Cerebellar cortex (tissue), 1 donor: ENCODE data around the gene PLCG2.
"Not testable (repeated sequence)": the region's sequence is repeated elsewhere in the genome, so short reads cannot be mapped to it uniquely, and the experiment has no call there.

Source experiments
- DNase-seq: peaks from one replicate; pipeline ENCODE4 v3.0.0-alpha.2; 2015; ENCODE audit warnings: low spot score

Gene PLCG2

DNA sequence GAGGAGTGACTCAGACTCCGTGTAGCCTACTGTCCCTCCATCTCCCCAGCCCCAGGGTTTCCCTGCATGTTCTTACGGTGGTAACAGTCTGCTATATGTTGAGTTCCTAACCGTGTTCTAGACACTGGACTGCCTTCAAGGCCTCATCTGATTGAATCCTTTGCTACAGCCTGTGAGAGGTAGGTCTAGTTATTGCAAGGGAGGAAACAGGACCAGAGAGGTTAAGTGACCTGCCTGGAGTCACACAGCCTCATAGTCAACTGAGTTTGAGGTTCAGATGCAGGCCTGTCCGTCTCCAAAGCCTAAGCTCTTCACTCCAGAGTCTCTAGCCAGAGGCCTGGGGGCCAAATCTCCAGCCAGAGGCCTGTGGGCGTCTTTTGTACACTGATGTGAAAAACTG is 134.1 kb downstream of the PLCG2 start:
- DNase-seq = no peak

DNA sequence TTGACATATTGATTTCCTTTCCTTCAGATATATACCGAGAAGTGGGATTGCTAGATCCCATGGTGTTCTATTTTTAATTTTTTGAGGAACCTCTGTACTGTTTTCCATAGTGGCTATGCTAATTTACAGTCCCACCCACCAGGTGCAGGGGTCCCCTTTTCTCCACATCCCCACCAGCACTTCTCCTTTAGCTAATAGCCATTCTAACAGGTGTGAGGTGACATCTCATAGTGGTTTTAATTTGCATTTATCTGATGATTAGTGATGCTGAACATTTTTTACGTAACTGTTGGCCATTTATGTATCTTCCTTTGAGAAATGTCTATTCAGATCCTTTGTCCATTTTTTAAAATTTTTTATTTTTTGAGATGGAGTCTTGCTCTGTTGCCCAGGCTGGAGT is 138.3 kb downstream of the PLCG2 start:
- no peak for DNase-seq

DNA sequence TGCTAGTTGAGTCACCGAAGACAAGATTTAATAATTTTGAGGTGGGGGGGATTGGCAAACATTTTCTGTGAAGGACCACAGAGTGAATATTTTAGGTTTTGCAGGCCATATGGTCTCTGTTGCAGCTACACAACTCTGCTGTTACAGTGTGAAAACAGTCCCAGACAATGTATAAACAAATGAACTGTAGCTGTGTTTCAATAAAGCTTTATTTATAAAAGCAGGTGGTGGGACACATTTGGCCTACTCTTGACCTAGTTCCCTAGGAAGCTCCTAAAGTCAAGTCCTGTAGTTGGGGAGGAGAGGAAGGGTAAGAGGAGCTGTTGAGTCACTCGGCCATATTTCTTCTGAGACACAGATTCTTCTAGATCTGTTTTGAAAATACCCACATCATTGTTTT is 139.8 kb downstream of the PLCG2 start:
- no peak for DNase-seq

DNA sequence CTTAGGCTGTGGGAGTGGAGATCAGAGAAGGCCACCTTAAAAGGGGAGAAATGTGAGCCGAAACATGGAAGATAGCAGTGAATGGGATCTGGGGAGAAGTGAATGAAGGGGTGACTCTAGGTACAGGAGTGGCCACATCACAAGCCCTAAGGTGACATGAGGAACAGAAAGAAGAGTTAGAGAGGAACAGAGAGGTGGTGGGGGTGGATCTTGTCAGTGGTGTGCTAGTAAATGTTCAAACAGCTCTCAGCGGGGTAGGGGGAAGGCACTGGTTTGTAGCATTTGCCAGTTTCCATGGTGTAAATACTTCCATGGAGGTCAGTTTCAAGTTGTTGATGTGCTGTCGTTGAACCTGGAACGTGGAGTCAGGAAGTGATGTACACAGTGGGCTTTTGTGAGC is 141.4 kb downstream of the PLCG2 start:
- DNase-seq = no peak

DNA sequence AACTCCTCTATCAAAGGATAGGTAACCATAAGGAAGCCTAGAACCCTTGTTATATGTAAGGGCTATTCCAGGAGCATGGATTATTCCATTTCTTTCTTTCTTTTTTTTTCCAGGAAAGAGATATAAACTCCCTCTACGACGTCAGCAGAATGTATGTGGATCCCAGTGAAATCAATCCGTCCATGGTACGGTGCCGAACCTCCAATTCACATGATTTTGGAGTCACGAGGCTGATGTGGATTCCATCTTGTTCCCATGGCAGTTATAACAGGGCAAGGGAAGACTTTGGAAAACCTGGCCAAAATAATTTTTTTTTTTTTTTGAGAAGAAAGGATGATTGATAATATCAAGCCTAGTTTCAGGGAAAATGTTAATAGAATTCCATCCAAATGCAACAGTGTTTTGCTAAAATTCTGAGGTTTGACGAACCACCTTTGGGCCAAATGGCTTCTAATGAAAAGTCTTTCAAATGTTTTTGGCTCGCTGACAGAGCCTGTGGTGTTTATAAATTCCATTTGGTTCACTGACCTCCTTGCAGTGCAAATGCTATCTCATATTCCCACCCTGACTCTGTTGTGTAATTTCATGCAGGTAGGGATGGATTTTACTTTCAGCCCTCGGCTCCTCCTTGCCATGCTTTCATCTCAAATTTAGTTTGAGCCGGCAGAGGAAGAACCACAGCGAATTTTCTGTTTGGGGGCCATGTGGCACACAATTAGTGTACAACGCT is 142.2 kb downstream of the PLCG2 start:
- DNase-seq = no peak

GRCh38 chr16:81921843-81922584 is 142.9 kb downstream of the PLCG2 start:
- no peak for DNase-seq

DNA sequence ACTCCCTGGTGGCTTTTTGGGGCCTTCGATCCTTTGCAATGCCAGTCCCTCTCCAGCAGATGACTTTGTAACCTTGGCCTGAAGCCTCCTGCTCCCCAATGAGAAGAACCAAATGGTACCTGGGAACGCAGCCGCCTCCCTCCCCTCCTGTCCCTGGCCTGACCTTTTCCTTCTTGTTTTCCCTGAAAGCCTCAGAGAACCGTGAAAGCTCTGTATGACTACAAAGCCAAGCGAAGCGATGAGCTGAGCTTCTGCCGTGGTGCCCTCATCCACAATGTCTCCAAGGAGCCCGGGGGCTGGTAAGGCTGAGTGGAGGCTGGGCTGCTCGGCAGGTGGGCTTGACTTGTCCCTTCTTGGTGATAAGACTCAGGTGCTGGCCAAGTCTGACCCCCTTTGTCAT is 144.2 kb downstream of the PLCG2 start:
- DNase-seq = no peak

- DNase-seq = no peak
Observed at GRCh38 chr16:81925016-81925415, 145.9 kb downstream of the PLCG2 start.

- DNase-seq = no peak
Observed at GRCh38 chr16:81926036-81926435, 146.9 kb downstream of the PLCG2 start.

- DNase-seq = no peak
Observed at GRCh38 chr16:81927561-81928185, 148.6 kb downstream of the PLCG2 start.

DNA sequence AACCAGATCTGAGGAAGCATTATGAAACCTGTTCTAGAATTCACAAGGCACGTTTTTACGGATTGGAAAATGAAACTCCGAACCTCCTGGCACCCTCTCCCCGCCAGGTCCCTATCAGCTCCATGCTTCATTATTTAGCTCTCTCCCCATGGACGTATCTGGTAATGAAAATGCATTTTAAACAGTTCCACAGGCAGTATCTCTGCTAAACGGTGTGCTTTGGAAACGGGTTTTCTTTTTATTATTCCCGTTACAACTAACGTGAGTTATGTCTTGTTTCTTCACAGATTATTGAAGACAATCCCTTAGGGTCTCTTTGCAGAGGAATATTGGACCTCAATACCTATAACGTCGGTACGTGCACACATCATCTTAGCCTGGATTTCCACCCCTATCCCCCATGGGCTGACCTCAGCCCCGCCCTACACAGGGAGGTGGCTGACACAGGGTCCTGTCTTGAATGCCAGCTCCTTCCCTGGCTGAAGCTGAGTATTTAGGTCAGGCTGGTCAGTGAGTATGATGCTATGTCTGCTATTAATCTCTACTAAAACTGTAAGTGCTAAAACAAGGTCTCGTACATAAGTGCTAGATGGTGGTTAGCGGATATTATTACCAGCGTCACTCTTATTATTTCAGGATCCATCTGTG is 149.3 kb downstream of the PLCG2 start:
- no peak for DNase-seq

- no peak for DNase-seq
Observed at GRCh38 chr16:81928975-81929374, 149.9 kb downstream of the PLCG2 start.

- no peak for DNase-seq
Observed at GRCh38 chr16:81929841-81930240, 150.8 kb downstream of the PLCG2 start.

DNA sequence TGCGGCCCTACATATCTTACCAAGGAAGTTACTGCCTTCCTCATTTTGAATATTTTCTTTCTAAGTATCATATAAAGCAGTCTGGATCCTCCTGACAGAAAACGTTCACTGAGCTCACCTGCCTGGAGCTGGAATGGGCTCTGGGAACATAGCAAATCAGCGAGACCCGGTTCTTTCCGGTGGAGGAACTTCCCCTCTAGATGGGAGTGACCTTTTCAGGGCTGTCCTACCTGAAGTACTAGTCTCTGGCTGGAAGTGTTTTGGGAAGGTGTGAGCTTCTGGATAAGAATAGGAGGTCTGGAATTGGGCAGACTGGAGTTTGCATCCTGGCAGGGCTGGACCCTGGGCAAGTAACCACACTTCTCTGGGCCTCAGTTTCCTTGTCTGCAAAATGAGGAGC is 152.8 kb downstream of the PLCG2 start:
- no peak for DNase-seq

DNA sequence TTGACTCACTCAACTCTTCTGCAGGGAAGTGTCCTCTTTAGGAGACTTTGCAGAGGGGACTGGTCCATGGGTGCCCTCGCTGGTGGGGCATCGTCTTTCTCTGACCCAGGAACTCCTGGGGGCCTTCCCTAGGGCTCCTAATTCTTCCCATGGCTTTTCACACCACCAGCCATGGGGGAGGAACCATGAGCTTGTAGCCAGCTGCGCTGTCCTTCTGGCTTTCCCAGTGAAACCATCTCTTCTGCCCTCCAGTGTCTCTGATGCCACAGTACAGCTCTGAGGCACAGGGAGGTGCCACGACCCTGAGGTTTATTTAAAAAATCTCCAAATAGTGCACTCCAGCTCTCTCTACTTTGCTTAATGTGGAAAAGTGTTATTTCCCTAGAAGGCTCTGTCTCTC is 153.6 kb downstream of the PLCG2 start:
- no peak for DNase-seq

DNA sequence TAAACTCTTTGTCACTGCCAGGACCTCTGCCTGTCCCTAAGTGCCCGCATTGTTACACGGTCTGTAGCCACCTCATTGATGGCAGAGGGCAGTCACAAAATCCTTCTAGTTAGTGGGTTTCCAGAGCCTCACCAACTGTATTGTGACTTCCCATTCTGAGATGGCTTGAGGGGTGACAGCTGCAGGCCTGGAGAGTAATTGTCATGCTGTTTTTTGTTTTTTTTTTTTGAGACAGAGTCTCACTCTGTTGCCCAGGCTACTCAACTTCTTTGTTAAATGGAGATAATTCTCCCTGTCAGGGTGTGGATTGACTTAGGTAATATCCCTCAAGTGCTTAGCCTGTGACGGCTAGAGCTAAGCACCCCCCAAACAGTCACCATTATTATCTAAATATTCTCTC is 154.3 kb downstream of the PLCG2 start:
- DNase-seq = no peak

DNA sequence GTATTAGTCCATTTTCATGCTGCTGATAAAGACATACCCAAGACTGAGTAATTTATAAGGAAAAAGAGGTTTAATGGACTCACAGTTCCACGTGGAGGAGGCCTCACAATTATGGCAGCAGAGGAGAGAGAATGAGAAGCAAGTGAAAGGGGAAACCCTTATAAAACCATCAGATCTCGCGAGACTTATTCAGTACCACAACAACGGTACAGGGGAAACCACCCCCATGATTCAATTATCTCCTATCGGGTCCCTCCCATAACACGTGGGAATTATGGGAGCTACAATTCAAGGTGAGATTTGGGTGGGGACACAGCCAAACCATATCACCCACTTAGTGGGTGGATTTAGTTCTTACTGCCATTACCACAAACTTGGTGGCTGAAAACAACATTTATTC is 155.6 kb downstream of the PLCG2 start:
- not testable (repeated sequence) for DNase-seq

GRCh38 chr16:81936209-81937000 is 157.3 kb downstream of the PLCG2 start:
- no peak for DNase-seq

DNA sequence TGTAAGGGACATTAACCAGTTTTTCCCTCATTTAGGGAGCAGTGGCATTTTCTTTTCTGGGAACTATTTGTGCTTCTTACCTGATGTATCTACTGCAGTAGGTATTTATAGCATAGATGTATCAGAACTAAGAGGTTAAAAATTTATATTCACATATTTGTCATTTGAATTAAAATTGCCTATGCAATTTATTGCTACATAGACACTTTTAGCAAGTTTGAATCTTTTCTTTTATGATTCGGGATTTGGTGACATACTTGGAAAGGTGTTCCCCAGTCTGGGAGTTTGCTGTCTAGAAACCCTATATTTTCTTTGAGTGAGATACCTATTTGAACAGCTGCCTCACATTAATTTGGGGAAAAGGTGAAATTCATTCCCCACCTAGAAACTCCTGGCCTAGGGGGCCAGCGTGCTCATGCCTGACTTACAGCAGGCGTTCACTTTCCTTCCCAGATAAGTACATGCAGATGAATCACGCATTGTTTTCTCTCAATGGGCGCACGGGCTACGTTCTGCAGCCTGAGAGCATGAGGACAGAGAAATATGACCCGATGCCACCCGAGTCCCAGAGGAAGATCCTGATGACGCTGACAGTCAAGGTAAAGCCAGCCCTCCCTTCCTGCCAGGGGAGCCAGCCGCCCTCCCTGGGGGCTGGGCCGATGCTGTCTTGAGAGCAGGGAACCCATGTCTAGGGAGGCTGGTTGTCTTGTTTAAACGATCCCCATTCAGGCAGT is 158.4 kb downstream of the PLCG2 start:
- no peak for DNase-seq

DNA sequence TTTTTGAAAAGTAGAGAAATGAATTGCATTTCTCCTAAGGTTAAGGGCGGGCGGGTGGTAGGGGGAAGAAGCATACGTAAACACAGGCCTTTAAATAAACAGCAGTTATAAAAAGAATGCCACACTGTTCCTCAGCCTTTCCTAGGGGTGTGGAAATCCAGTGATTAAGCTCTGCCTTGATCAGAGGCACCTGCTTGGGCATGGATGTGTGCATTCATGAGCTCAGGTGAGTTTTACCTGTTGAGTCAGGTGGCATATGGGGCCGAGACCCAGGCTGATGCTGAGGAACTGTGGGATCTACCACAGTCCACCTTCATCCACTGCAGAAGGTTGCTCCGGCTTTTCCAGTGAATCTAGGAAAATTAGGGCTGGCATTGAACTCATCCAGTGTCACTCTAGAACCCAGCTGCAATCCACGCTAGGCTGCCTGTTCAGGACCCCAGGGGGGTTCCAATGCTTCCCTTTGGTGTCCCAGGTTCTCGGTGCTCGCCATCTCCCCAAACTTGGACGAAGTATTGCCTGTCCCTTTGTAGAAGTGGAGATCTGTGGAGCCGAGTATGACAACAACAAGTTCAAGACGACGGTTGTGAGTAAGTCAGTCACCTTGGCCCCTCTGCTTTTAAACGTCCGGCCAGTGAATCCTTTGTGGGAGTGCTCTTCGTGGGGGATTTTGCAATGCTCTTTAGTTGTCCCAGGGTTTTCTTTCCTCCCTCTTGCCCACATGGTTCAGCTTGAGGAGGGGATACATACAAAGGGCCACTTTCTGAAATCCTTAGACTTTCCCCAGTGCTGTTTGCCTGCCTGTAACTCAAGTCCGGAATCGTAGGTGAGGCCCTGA is 159.5 kb downstream of the PLCG2 start:
- no peak for DNase-seq
